Measurements from ENCODE around the gene ALDH18A1. TPM values are rescaled to one million over a fixed set of nuclear protein-coding genes. Genes with fewer than 3 reads are reported as not detected.
A peak's percentile ranks its signal among the peaks of the same experiment; 100 is the strongest.

ALDH18A1 gene
- total and polyA plus RNA-seq, 2 donors (not counting 1 experiment from before 2014, with no cell fraction given) = 12.4 to 27.6 TPM

DNA sequence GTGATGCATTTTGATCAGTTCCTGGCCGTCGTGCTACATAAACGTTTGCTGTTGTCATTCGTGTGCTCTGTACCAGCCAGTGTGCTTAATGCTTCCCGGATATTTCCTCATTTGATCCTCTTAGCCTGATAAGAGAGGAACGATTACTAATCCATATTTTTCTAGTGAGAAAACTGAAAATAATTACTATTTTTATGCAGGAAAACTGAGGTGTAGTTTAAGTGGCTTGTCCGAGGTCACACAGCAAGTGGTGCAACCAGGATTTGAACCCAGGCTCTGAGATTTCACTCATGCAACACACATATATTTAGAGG, 94.7 kb downstream of the ALDH18A1 start:
- Histone ChIP-seq H3K36me3 (replicated peaks in 1 of 2; ENCODE audit: control extremely low read depth in 1 of 2, control insufficient read depth in 1 of 2, extremely low read depth in 1 of 2, insufficient read depth in 2 of 2, low read length in 1 of 2) (no peaks in the 10 kb centered on the region), H3K9ac (ENCODE audit: low read length) (peak overlapping the region; percentile 78), H3K27me3 (replicated peaks in 1 of 4; ENCODE audit: control extremely low read depth in 1 of 4, control insufficient read depth in 3 of 4, insufficient read depth in 4 of 4, low read length in 3 of 4) (peaks cover 0 to 13% (median 0%) of the 10 kb centered on the region in 4 experiments), H4K20me1 (ENCODE audit: control insufficient read depth, insufficient read depth, low read length, poor library complexity, severe bottlenecking) (no peaks in the 10 kb centered on the region), H3K4me3 (ENCODE audit: control extremely low read depth in 1 of 5, extremely low read depth in 1 of 5, insufficient read depth in 1 of 5, low read depth in 2 of 5, low read length in 4 of 5) (peak overlapping the region in 4 of 5 experiments; percentile 76 to 92 (median 88)), H3K4me2 (replicated peaks; ENCODE audit: low read depth, low read length, poor library complexity, severe bottlenecking) (peak overlapping the region; percentile 98), H3K4me1 (ENCODE audit: control insufficient read depth in 2 of 2, insufficient read depth in 2 of 2, low read length in 2 of 2) (peaks cover 8 to 11% of the 10 kb centered on the region in 2 donors), H3K79me2 (ENCODE audit: control insufficient read depth, insufficient read depth, low read length) (no peaks in the 10 kb centered on the region), H3K27ac (ENCODE audit: low read length in 2 of 2) (no peak overlapping the region), H2AFZ (ENCODE audit: insufficient read depth, low read depth, low read length, poor library complexity, severe bottlenecking) (peak overlapping the region; percentile 84), H3K9me3 (ENCODE audit: control extremely low read depth in 1 of 3, control insufficient read depth in 2 of 3, insufficient read depth in 1 of 3, low read length in 2 of 3) (no peaks in the 10 kb centered on the region)
- peaks cover 16% of the 10 kb centered on the region for H3K4me1 Mint-ChIP-seq
- peak overlapping the region; percentile 86 for H3K4me3 Mint-ChIP-seq
- ATAC-seq (ENCODE audit: low read depth) = no peak
- TF ChIP-seq EZH2 (IDR thresholded peaks at IDR 0.05; ENCODE audit: borderline replicate concordance, insufficient read depth, low read depth, low read length, poor library complexity, severe bottlenecking) = no peak
- TF ChIP-seq, protein P1, sequence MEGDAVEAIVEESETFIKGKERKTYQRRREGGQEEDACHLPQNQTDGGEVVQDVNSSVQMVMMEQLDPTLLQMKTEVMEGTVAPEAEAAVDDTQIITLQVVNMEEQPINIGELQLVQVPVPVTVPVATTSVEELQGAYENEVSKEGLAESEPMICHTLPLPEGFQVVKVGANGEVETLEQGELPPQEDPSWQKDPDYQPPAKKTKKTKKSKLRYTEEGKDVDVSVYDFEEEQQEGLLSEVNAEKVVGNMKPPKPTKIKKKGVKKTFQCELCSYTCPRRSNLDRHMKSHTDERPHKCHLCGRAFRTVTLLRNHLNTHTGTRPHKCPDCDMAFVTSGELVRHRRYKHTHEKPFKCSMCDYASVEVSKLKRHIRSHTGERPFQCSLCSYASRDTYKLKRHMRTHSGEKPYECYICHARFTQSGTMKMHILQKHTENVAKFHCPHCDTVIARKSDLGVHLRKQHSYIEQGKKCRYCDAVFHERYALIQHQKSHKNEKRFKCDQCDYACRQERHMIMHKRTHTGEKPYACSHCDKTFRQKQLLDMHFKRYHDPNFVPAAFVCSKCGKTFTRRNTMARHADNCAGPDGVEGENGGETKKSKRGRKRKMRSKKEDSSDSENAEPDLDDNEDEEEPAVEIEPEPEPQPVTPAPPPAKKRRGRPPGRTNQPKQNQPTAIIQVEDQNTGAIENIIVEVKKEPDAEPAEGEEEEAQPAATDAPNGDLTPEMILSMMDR (IDR thresholded peaks at IDR 0.05) = no peak
- intact Hi-C loops (cut with micrococcal nuclease) = loop anchor here (1.0 to 5.0 kb wide), 3 partner anchors 94 to 1935 kb away; partner anchors contain the start of genes ALDH18A1, MMS19 and UBTD1
- DNase-seq = no peak
- 80% methylated on average over 1 of the region's 7 CpGs for WGBS (ENCODE audit: insufficient coverage)
- H3K27me3 Mint-ChIP-seq = peaks cover 25% of the 10 kb centered on the region
- CTCF ChIA-PET = interaction anchor here (1.0 kb wide), 1 partner anchor 15 kb away, joined by 3 read pairs; no protein-coding TSS in a partner anchor
- H3K9me3 Mint-ChIP-seq (ENCODE audit: insufficient read depth) = no peaks in the 10 kb centered on the region
- H3K27ac Mint-ChIP-seq = peak overlapping the region; percentile 8
- POLR2A ChIA-PET = no interaction called here

DNA sequence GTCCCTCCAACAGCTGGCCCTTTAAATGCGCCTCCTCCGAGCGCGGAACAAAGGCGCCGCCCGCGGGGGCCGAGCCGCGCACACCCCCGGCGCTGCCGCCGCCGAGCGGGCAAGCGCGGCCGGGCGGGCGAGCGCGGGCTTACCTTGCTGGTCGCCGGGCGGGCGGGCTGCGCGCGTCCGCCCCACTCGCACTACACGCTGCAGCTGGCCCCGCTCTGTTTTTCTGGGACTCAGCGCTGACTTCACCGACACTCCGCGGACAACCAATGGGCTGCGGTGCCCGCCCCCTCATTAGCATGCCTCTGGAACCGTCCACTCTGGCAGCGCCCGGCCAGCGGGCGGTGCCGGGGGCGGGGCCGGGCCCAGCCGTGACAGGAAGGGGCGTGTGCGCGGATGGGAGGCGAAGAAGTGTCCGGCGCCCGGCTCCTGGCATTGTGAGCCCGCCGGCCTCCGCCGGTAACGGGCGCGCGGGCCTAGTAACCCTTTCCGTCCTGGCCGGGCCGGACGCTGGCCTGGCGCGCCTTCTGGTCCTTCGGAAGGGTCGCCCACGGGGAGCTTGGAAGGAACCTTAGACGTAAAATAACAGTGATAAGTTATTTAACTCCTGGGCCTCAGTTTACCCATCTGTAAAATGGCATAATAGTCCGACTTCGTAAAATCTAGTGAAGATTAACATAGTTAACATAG, 95.2 kb downstream of the ALDH18A1 start, which contains the start of gene SORBS1:
TSS of gene SORBS1 (minus strand) at position 195 of the 687 bp plus-strand sequence. CDS start 120,236 bp downstream, outside the sequence.
- intact Hi-C loops (cut with micrococcal nuclease) = loop anchor here (1.0 to 5.0 kb wide), 3 partner anchors 95 to 1936 kb away; partner anchors contain the start of genes ALDH18A1, MMS19 and UBTD1
- H3K4me1 Mint-ChIP-seq = peaks cover 16% of the 10 kb centered on the region
- Histone ChIP-seq H3K27ac (ENCODE audit: low read length in 2 of 2) (peak within 1 kb of the TSS in 1 of 2 donors; percentile 44), H3K36me3 (replicated peaks in 1 of 2; ENCODE audit: control extremely low read depth in 1 of 2, control insufficient read depth in 1 of 2, extremely low read depth in 1 of 2, insufficient read depth in 2 of 2, low read length in 1 of 2) (no peaks in the 10 kb centered on the region), H3K9ac (ENCODE audit: low read length) (peak within 1 kb of the TSS; percentile 78), H3K4me3 (ENCODE audit: control extremely low read depth in 1 of 5, extremely low read depth in 1 of 5, insufficient read depth in 1 of 5, low read depth in 2 of 5, low read length in 4 of 5) (peak within 1 kb of the TSS; percentile 72 to 92 (median 86)), H3K9me3 (ENCODE audit: control extremely low read depth in 1 of 3, control insufficient read depth in 2 of 3, insufficient read depth in 1 of 3, low read length in 2 of 3) (no peaks in the 10 kb centered on the region), H3K4me1 (ENCODE audit: control insufficient read depth in 2 of 2, insufficient read depth in 2 of 2, low read length in 2 of 2) (peaks cover 8 to 11% of the 10 kb centered on the region in 2 donors), H2AFZ (ENCODE audit: insufficient read depth, low read depth, low read length, poor library complexity, severe bottlenecking) (peak within 1 kb of the TSS; percentile 84), H4K20me1 (ENCODE audit: control insufficient read depth, insufficient read depth, low read length, poor library complexity, severe bottlenecking) (no peaks in the 10 kb centered on the region), H3K4me2 (replicated peaks; ENCODE audit: low read depth, low read length, poor library complexity, severe bottlenecking) (peak within 1 kb of the TSS; percentile 98), H3K27me3 (replicated peaks in 1 of 4; ENCODE audit: control extremely low read depth in 1 of 4, control insufficient read depth in 3 of 4, insufficient read depth in 4 of 4, low read length in 3 of 4) (peaks cover 0 to 13% (median 0%) of the 10 kb centered on the region in 4 experiments), H3K79me2 (ENCODE audit: control insufficient read depth, insufficient read depth, low read length) (no peaks in the 10 kb centered on the region)
- 2% methylated on average over 73 of the region's 77 CpGs for WGBS (ENCODE audit: insufficient coverage)
- peak within 1 kb of the TSS; percentile 100 for H3K4me3 Mint-ChIP-seq
- H3K27ac Mint-ChIP-seq = peak within 1 kb of the TSS; percentile 81
- TF ChIP-seq, protein P1 (IDR thresholded peaks at IDR 0.05) = no peak
- TF ChIP-seq EZH2 (IDR thresholded peaks at IDR 0.05; ENCODE audit: borderline replicate concordance, insufficient read depth, low read depth, low read length, poor library complexity, severe bottlenecking) = no peak
- peaks cover 25% of the 10 kb centered on the region for H3K27me3 Mint-ChIP-seq
- no peaks in the 10 kb centered on the region for H3K9me3 Mint-ChIP-seq (ENCODE audit: insufficient read depth)
- DNase-seq (peak; percentile 90), ATAC-seq (ENCODE audit: low read depth) (peak; percentile 98)
- CTCF ChIA-PET = no interaction called here
- POLR2A ChIA-PET = interaction anchor here (0.5 kb wide), 1 partner anchor 162 kb away, joined by 3 read pairs; no protein-coding TSS in a partner anchor

Measured in B cell (primary cell).